NB4 (cell line): ENCODE measurements around the gene SNCG.
A peak's percentile ranks its signal among the peaks of the same experiment; 100 is the strongest.

ENCODE experiments used
- DNase-seq: peaks from one replicate; pipeline ENCODE4 v3.0.0; 2010; ENCODE audit warnings: low read depth
- H3K4me3 ChIP-seq: one replicate; pipeline ENCODE4 v1.5.1; 2011; ENCODE audit warnings: mild to moderate bottlenecking, low read depth, low read length, moderate library complexity
- CTCF ChIP-seq: IDR thresholded peaks from one replicate; pipeline ENCODE4 v1.5.1; 2012; ENCODE audit warnings: low read depth, low read length
- MYC ChIP-seq: IDR thresholded peaks from 2 replicates; pipeline ENCODE4 v1.6.1; 2011; ENCODE audit warnings: low read depth, low read length
- POLR2A ChIP-seq: IDR thresholded peaks from 2 replicates; pipeline ENCODE4 v1.6.1; 2011; ENCODE audit warnings: mild to moderate bottlenecking; ENCODE audit not compliant: insufficient read length; ENCODE audit errors: extremely low read depth
- TF ChIP-seq, protein P1 (sequence below): IDR thresholded peaks from 2 replicates; pipeline ENCODE4 v1.6.1; 2011; ENCODE audit warnings: low read depth, low read length

The SNCG gene

DNA sequence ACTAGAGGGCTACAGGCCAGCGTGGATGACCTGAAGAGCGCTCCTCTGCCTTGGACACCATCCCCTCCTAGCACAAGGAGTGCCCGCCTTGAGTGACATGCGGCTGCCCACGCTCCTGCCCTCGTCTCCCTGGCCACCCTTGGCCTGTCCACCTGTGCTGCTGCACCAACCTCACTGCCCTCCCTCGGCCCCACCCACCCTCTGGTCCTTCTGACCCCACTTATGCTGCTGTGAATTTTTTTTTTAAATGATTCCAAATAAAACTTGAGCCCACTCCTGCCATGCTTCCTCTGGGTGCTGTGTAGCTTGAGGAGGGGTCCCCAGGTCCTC, 4.5 kb downstream of the SNCG start:
- no peak for DNase-seq
- H3K4me3 ChIP-seq = no peak overlapping the region
- TF ChIP-seq POLR2A (no peak), MYC (no peak), CTCF (no peak)
- TF ChIP-seq, protein P1, sequence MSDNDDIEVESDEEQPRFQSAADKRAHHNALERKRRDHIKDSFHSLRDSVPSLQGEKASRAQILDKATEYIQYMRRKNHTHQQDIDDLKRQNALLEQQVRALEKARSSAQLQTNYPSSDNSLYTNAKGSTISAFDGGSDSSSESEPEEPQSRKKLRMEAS = no peak

DNA sequence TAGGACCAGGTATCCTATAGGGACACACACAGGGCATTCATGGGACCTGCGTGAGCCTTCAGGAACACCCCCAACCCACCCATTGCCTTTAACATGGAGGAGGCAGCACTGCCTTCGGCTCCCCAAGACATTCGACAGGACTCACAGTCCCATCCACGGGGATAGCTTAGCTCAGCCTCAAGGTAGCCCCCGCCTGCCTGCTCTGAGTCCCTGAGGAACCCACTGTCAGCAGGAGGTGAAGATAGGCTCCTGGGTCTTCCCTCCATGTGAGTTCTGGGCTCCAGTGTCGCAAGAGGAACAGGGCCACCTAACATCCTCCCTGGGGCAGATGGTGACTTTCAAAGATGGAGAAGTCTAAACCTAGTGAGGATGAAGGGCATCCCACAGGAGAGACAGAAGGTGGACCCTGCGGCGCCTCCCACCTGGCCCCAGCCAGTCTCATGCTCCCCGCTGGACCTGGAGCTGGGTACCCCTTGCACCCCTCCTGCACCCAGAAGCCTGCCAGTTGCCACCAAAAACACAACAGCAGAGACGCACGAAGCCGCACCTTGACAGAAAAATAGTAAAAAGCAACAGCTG, 5.0 kb downstream of the SNCG start:
- DNase-seq = peak; percentile 68
- H3K4me3 ChIP-seq = no peak overlapping the region
- TF ChIP-seq, protein P1 = no peak
- TF ChIP-seq POLR2A (no peak), MYC (no peak), CTCF (no peak)

- peak; percentile 48 for DNase-seq
- no peak overlapping the region for H3K4me3 ChIP-seq
- TF ChIP-seq, protein P1 = no peak
- TF ChIP-seq CTCF (no peak), MYC (no peak), POLR2A (no peak)
Observed at GRCh38 chr10:86964061-86964846, 5.9 kb downstream of the SNCG start.

DNA sequence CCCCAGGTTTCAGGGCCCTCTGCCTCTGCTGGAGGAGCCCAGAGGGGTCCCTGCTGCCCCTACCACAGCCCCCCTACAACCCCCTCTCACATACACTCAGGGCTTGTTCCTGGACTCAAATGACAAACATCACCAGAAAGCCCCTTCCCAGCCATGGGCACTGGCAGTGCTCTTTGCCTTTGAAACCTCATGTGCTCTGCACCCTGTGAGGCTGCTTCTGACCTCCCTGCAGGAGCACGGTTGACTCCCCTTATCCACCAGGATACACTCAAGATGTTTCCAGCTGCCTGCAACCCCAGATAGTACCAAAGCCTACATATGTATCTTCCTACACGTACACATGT, 6.4 kb downstream of the SNCG start:
- TF ChIP-seq CTCF = no peak
- TF ChIP-seq POLR2A = no peak
- TF ChIP-seq, protein P1 = no peak
- TF ChIP-seq MYC = no peak
- DNase-seq = no peak
- no peak overlapping the region for H3K4me3 ChIP-seq

DNA sequence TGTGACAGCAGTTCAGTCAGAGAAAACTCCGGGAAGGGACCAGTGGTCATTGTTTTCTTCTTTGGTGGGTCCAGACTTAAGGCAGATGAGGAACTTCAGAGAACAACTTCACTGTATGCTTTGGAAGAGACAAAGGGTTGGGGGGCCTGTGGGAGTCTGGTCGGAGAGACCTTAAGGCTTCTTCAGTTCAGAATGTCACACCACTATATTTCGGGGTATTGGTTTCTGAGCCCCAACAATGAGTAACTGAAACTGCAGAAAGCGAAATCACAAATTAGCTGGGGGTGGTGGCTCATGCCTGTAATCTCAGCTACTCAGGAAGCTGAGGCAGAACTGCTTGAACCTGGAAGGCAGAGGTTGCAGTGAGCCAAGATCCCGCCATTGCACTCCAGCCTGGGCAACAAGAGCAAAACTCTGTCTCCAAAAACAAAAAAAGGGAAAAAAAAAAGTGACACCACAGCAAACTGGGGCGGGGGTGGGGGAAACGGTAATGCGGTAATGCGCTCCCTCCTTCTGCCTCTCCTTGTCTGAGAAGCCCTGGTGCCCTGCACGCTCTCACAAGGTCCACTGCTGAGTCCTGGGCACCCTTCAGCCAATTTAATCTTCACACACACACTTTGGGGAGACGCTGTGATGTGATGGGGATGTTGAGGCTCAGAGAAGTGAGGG, 7.7 kb downstream of the SNCG start:
- no peak for DNase-seq
- H3K4me3 ChIP-seq = no peak overlapping the region
- TF ChIP-seq MYC (no peak), POLR2A (no peak), CTCF (no peak)
- TF ChIP-seq, protein P1 = no peak
